WTC11 (cell line): Measurements from ENCODE around the gene C3. TPM values are rescaled to one million over a fixed set of nuclear protein-coding genes. Genes with fewer than 3 reads are reported as not detected.

ENCODE experiments used
- ATAC-seq: fragments of 200-7000 bp; cut with Tn5 transposase; 2 replicates; pipeline ENCODE4 v1.10.0; 2021; ENCODE audit warnings: mild to moderate bottlenecking, moderate library complexity
- CTCF ChIA-PET: fragments of 300-600 bp; sonication (Branson Sonifier 250); formaldehyde crosslinking; loops from one replicate; lab custom pipeline; 2021; ENCODE audit warnings: antibody characterized with exemption; lab: Charles Lee
- POLR2A ChIA-PET: fragments of 350-600 bp; sonication (Branson Sonifier 250); formaldehyde crosslinking; loops from one replicate; lab custom pipeline; 2021; ENCODE audit warnings: antibody characterized with exemption; lab: Charles Lee
- DNase-seq: peaks from one replicate; pipeline ENCODE4 v3.0.0; 2021; ENCODE audit warnings: low spot score
- H3K27ac Mint-ChIP-seq: 2 replicates; pipeline ENCODE4 v1.8.0; 2021; ENCODE audit warnings: mixed read lengths
- H3K27me3 Mint-ChIP-seq: 2 replicates; pipeline ENCODE4 v1.8.0; 2021; ENCODE audit warnings: low read depth, mild to moderate bottlenecking, moderate library complexity, mixed read lengths
- H3K36me3 Mint-ChIP-seq: 2 replicates; pipeline ENCODE4 v1.8.0; 2021; ENCODE audit warnings: mixed read lengths
- H3K4me1 Mint-ChIP-seq: 2 replicates; pipeline ENCODE4 v1.8.0; 2022; ENCODE audit warnings: mixed read lengths
- H3K4me3 Mint-ChIP-seq: 2 replicates; pipeline ENCODE4 v1.8.0; 2021; ENCODE audit warnings: mild to moderate bottlenecking, moderate library complexity, mixed read lengths
- H3K9me3 Mint-ChIP-seq: 2 replicates; pipeline ENCODE4 v1.8.0; 2021; ENCODE audit warnings: mixed read lengths
- FOXK1 ChIP-seq: sonication (generic); formaldehyde crosslinking; IDR thresholded peaks from 2 replicates; pipeline ENCODE4 v1.8.0; 2022; ENCODE audit warnings: mild to moderate bottlenecking, moderate library complexity, missing genetic modification reagents
- FOXP1 ChIP-seq: sonication (generic); formaldehyde crosslinking; IDR thresholded peaks from 2 replicates; pipeline ENCODE4 v1.8.0; 2022; ENCODE audit warnings: missing genetic modification reagents, mild to moderate bottlenecking, moderate library complexity, borderline replicate concordance
- HMGA2 ChIP-seq: fragments of 250-450 bp; sonication (Bioruptor Pico); IDR thresholded peaks from 2 replicates; pipeline ENCODE4 v1.4.0; 2021; ENCODE audit warnings: mild to moderate bottlenecking, moderate library complexity
- JAZF1 ChIP-seq: fragments of 250-450 bp; sonication (Bioruptor Pico); IDR thresholded peaks from 2 replicates; pipeline ENCODE4 v1.9.0; 2021; ENCODE audit warnings: moderate library complexity, mild to moderate bottlenecking, inconsistent platforms
- MYBL2 ChIP-seq: sonication (generic); formaldehyde crosslinking; IDR thresholded peaks from 2 replicates; pipeline ENCODE4 v1.8.1; 2023; ENCODE audit warnings: mild to moderate bottlenecking, moderate library complexity, missing genetic modification reagents
- NR1H2 ChIP-seq: sonication (generic); formaldehyde crosslinking; IDR thresholded peaks from 2 replicates; pipeline ENCODE4 v1.9.0; 2021; ENCODE audit warnings: mild to moderate bottlenecking, moderate library complexity, missing genetic modification reagents
- RORB ChIP-seq: fragments of 250-450 bp; sonication (Bioruptor Pico); IDR thresholded peaks from 2 replicates; pipeline ENCODE4 v1.9.0; 2021; ENCODE audit warnings: mild to moderate bottlenecking
- ZNF121 ChIP-seq: sonication (generic); formaldehyde crosslinking; IDR thresholded peaks from 2 replicates; pipeline ENCODE4 v1.8.0; 2023; ENCODE audit warnings: missing genetic modification reagents
- total RNA-seq: library from RNA; stranded (reverse); gene quantifications from 3 replicates; pipeline ENCODE4 v1.2.3, GENCODE V29; 2021
- TF ChIP-seq, protein P1 (sequence below): sonication (generic); formaldehyde crosslinking; IDR thresholded peaks from 2 replicates; pipeline ENCODE4 v1.8.1; 2023; ENCODE audit warnings: mild to moderate bottlenecking, moderate library complexity, missing genetic modification reagents
- TF ChIP-seq, protein P2 (sequence below): sonication (generic); formaldehyde crosslinking; IDR thresholded peaks from 2 replicates; pipeline ENCODE4 v1.8.1; 2023; ENCODE audit warnings: mild to moderate bottlenecking, missing genetic modification reagents, moderate library complexity
- TF ChIP-seq, protein P3 (sequence below): sonication (generic); formaldehyde crosslinking; IDR thresholded peaks from 2 replicates; pipeline ENCODE4 v1.8.1; 2023; ENCODE audit warnings: mild to moderate bottlenecking, missing genetic modification reagents
- TF ChIP-seq, protein P4 (sequence below): fragments of 250-450 bp; sonication (Bioruptor Pico); IDR thresholded peaks from 2 replicates; pipeline ENCODE4 v1.9.0; 2021; ENCODE audit warnings: moderate library complexity, mild to moderate bottlenecking, inconsistent platforms, borderline replicate concordance
- TF ChIP-seq, protein P5 (sequence below): sonication (generic); formaldehyde crosslinking; IDR thresholded peaks from 2 replicates; pipeline ENCODE4 v1.8.1; 2023; ENCODE audit warnings: mild to moderate bottlenecking, missing genetic modification reagents, borderline replicate concordance
- TF ChIP-seq, protein P6 (sequence below): sonication (generic); formaldehyde crosslinking; IDR thresholded peaks from 2 replicates; pipeline ENCODE4 v1.8.1; 2023; ENCODE audit warnings: mild to moderate bottlenecking, missing genetic modification reagents, moderate library complexity
- TF ChIP-seq, protein P7 (sequence below): sonication (generic); formaldehyde crosslinking; IDR thresholded peaks from 2 replicates; pipeline ENCODE4 v1.8.0; 2022; ENCODE audit warnings: mild to moderate bottlenecking, missing genetic modification reagents
- TF ChIP-seq, protein P8 (sequence below): fragments of 200-600 bp; IDR thresholded peaks from 2 replicates; pipeline ENCODE4 v1.8.0; 2022; ENCODE audit warnings: antibody characterized with exemption
- TF ChIP-seq, protein P9 (sequence below): fragments of 250-450 bp; sonication (Bioruptor Pico); IDR thresholded peaks from 2 replicates; pipeline ENCODE4 v1.8.0; 2021; ENCODE audit warnings: mild to moderate bottlenecking

The C3 gene
- total RNA-seq, 1 experiment from 2014 or later = 7.0 TPM

DNA sequence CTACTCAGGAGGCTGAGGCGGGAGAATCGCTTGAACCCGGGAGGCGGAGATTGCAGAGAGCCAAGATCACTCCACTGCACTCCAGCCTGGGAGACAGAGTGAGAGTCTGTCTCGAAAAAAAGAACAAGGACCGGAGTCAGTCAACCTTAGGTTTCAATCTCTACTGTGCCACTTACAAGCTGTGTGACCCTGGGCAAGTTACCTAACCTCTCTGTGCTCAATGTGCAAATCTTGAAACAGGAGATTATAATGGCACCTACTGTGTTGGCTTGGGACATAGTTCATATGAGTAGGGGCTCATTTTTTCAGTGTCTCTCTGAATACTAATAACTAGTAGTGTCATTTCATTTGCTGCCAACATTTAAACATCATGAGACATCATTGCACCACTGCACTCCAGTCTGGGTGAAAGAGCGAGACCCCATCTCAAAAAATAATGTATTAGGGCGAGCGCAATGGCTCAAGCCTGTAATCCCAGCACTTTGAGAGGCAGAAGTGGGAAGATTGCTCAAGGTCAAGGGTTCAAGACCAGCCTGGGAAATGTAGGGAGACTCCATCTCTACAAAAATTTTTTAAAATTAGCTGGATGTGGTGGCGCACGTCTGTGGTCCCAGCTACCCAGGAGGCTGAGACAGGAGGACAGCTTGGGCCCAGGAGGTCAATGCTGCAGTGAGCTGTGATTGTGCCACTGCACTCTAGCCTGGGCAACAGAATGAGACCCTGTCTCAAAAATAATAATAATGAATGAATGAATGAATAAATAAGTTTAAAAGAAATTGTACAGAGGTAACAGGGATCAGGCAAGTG is 5.5 kb downstream of the C3 start (continued):
- TF ChIP-seq, protein P1, sequence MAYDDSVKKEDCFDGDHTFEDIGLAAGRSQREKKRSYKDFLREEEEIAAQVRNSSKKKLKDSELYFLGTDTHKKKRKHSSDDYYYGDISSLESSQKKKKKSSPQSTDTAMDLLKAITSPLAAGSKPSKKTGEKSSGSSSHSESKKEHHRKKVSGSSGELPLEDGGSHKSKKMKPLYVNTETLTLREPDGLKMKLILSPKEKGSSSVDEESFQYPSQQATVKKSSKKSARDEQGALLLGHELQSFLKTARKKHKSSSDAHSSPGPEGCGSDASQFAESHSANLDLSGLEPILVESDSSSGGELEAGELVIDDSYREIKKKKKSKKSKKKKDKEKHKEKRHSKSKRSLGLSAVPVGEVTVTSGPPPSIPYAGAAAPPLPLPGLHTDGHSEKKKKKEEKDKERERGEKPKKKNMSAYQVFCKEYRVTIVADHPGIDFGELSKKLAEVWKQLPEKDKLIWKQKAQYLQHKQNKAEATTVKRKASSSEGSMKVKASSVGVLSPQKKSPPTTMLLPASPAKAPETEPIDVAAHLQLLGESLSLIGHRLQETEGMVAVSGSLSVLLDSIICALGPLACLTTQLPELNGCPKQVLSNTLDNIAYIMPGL = no peak
- TF ChIP-seq JAZF1 (no peak), RORB (CRISPR knock-in tag) (no peak), HMGA2 (CRISPR knock-in tag) (no peak), ZNF121 (no peak), FOXP1 (no peak)
- TF ChIP-seq, protein P2, sequence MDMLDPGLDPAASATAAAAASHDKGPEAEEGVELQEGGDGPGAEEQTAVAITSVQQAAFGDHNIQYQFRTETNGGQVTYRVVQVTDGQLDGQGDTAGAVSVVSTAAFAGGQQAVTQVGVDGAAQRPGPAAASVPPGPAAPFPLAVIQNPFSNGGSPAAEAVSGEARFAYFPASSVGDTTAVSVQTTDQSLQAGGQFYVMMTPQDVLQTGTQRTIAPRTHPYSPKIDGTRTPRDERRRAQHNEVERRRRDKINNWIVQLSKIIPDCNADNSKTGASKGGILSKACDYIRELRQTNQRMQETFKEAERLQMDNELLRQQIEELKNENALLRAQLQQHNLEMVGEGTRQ = no peak
- TF ChIP-seq, protein P3, sequence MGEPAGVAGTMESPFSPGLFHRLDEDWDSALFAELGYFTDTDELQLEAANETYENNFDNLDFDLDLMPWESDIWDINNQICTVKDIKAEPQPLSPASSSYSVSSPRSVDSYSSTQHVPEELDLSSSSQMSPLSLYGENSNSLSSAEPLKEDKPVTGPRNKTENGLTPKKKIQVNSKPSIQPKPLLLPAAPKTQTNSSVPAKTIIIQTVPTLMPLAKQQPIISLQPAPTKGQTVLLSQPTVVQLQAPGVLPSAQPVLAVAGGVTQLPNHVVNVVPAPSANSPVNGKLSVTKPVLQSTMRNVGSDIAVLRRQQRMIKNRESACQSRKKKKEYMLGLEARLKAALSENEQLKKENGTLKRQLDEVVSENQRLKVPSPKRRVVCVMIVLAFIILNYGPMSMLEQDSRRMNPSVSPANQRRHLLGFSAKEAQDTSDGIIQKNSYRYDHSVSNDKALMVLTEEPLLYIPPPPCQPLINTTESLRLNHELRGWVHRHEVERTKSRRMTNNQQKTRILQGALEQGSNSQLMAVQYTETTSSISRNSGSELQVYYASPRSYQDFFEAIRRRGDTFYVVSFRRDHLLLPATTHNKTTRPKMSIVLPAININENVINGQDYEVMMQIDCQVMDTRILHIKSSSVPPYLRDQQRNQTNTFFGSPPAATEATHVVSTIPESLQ = no peak
- TF ChIP-seq, protein P4, sequence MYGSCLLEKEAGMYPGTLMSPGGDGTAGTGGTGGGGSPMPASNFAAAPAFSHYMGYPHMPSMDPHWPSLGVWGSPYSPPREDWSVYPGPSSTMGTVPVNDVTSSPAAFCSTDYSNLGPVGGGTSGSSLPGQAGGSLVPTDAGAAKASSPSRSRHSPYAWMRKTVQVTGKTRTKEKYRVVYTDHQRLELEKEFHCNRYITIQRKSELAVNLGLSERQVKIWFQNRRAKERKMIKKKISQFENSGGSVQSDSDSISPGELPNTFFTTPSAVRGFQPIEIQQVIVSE (CRISPR knock-in tag) = no peak
- TF ChIP-seq, protein P5, sequence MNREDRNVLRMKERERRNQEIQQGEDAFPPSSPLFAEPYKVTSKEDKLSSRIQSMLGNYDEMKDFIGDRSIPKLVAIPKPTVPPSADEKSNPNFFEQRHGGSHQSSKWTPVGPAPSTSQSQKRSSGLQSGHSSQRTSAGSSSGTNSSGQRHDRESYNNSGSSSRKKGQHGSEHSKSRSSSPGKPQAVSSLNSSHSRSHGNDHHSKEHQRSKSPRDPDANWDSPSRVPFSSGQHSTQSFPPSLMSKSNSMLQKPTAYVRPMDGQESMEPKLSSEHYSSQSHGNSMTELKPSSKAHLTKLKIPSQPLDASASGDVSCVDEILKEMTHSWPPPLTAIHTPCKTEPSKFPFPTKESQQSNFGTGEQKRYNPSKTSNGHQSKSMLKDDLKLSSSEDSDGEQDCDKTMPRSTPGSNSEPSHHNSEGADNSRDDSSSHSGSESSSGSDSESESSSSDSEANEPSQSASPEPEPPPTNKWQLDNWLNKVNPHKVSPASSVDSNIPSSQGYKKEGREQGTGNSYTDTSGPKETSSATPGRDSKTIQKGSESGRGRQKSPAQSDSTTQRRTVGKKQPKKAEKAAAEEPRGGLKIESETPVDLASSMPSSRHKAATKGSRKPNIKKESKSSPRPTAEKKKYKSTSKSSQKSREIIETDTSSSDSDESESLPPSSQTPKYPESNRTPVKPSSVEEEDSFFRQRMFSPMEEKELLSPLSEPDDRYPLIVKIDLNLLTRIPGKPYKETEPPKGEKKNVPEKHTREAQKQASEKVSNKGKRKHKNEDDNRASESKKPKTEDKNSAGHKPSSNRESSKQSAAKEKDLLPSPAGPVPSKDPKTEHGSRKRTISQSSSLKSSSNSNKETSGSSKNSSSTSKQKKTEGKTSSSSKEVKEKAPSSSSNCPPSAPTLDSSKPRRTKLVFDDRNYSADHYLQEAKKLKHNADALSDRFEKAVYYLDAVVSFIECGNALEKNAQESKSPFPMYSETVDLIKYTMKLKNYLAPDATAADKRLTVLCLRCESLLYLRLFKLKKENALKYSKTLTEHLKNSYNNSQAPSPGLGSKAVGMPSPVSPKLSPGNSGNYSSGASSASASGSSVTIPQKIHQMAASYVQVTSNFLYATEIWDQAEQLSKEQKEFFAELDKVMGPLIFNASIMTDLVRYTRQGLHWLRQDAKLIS (CRISPR knock-in tag) = no peak

DNA sequence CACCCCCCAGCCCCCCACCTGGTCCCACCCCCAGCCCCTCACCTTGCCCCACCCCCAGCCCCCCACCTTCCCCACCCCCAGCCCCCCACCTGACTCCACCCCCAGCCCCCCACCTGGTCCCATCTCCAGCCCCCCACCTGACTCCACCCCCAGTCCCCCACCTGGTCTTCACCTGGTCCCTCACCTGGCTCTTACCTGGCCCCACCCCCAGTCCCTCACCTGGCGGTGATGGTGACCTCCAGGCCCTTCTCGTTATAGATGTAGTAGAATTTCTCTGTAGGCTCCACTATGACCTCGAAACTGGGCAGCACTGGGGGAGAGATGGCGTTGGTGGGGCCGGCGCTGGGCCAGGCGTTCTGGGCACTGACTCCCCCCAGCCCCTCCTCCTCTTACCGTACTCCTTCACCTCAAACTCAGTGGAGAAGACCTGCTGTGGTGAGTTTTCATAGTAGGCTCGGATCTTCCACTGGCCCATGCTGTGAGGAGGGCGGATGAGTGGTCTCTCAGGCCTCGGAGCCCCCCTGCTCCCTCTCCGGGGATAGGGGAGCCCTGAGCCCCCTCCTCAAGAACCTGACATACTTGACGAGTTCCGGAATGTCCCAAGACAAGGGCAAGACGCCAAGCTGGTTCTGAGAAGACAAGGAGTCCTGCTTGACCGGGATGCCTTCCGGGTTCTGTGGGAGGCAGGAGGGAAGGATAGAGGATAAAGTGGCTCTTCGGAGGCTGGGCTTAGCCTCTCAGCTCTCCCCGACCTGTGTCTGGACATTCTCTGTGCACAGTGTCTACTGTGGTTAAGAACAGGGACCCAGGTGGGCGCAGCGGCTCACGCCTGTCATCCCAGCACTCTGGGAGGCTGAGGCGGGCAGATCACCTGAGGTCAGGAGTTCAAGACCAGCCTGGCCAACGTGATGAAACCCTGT is 6.4 kb downstream of the C3 start:
- Mint-ChIP-seq H3K36me3 (no peaks in the 10 kb centered on the region), H3K9me3 (peaks cover 8% of the 10 kb centered on the region), H3K27ac (no peak overlapping the region), H3K4me1 (peaks cover 20% of the 10 kb centered on the region), H3K27me3 (peaks cover 39% of the 10 kb centered on the region), H3K4me3 (no peak overlapping the region)
- ChIA-PET CTCF (no interaction called here), POLR2A (no interaction called here)
- ATAC-seq (no peak), DNase-seq (no peak)
- no peak for TF ChIP-seq NR1H2 (CRISPR knock-in tag)
- no peak for TF ChIP-seq FOXK1 (CRISPR knock-in tag)
- TF ChIP-seq MYBL2 (CRISPR knock-in tag) = no peak
- TF ChIP-seq, protein P6, sequence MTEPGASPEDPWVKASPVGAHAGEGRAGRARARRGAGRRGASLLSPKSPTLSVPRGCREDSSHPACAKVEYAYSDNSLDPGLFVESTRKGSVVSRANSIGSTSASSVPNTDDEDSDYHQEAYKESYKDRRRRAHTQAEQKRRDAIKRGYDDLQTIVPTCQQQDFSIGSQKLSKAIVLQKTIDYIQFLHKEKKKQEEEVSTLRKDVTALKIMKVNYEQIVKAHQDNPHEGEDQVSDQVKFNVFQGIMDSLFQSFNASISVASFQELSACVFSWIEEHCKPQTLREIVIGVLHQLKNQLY (CRISPR knock-in tag) = no peak
- TF ChIP-seq, protein P7, sequence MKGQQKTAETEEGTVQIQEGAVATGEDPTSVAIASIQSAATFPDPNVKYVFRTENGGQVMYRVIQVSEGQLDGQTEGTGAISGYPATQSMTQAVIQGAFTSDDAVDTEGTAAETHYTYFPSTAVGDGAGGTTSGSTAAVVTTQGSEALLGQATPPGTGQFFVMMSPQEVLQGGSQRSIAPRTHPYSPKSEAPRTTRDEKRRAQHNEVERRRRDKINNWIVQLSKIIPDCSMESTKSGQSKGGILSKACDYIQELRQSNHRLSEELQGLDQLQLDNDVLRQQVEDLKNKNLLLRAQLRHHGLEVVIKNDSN (CRISPR knock-in tag) = no peak
- TF ChIP-seq, protein P1 = no peak
- TF ChIP-seq ZNF121 = no peak
- TF ChIP-seq, protein P8, sequence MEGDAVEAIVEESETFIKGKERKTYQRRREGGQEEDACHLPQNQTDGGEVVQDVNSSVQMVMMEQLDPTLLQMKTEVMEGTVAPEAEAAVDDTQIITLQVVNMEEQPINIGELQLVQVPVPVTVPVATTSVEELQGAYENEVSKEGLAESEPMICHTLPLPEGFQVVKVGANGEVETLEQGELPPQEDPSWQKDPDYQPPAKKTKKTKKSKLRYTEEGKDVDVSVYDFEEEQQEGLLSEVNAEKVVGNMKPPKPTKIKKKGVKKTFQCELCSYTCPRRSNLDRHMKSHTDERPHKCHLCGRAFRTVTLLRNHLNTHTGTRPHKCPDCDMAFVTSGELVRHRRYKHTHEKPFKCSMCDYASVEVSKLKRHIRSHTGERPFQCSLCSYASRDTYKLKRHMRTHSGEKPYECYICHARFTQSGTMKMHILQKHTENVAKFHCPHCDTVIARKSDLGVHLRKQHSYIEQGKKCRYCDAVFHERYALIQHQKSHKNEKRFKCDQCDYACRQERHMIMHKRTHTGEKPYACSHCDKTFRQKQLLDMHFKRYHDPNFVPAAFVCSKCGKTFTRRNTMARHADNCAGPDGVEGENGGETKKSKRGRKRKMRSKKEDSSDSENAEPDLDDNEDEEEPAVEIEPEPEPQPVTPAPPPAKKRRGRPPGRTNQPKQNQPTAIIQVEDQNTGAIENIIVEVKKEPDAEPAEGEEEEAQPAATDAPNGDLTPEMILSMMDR = no peak
- TF ChIP-seq, protein P9, sequence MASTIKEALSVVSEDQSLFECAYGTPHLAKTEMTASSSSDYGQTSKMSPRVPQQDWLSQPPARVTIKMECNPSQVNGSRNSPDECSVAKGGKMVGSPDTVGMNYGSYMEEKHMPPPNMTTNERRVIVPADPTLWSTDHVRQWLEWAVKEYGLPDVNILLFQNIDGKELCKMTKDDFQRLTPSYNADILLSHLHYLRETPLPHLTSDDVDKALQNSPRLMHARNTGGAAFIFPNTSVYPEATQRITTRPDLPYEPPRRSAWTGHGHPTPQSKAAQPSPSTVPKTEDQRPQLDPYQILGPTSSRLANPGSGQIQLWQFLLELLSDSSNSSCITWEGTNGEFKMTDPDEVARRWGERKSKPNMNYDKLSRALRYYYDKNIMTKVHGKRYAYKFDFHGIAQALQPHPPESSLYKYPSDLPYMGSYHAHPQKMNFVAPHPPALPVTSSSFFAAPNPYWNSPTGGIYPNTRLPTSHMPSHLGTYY (CRISPR knock-in tag) = no peak
